ENCODE results near the gene NGLY1. TPM values are rescaled to one million over a fixed set of nuclear protein-coding genes. Genes with fewer than 3 reads are reported as not detected.

NGLY1 gene
- total RNA-seq, 6 donors from 2014 or later = 17.8 to 58.1 (median 32.5) TPM

DNA sequence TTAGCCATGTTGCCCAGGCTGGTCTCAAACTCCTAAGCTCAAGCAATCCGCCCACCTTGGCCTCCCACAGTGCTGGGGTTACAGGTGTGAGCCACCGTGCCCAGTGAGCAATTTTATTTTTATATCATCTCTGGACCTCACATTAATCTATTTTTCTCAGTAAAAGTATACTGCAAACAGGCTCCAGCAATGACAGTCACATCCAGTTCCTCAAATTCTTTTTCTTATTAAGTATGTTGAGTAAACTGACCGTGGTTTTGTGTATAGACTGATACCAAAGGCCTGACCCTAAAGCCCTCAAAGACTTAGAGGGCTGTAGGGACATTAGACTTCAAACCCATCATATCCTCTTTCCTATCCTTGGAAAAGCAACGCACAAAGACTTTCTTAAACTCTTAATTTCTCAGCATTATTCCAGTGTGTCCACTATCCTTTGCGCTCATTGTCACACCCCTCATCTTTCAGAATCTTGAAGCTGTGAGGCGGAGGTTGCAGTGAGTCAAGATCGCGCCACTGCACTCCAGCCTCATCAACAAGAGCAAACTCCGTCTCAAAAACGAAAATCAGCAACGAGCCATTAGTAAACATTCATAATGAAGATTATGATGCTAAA is 2.0 kb downstream of the NGLY1 start:
- no peak overlapping the region for H3K4me3 ChIP-seq
- DNase-seq (no peak), ATAC-seq (ENCODE audit: low FRiP score in 2 of 2) (no peak)
- H3K27ac ChIP-seq = no peak overlapping the region
- peaks cover 9 to 16% (median 13%) of the 10 kb centered on the region in 4 donors for H3K4me1 ChIP-seq
- H3K36me3 ChIP-seq = peaks cover 0 to 21% (median 10%) of the 10 kb centered on the region in 4 donors
- no peaks in the 10 kb centered on the region for H3K27me3 ChIP-seq
- H3K9me3 ChIP-seq = peaks cover 0 to 5% (median 0%) of the 10 kb centered on the region in 4 donors
- WGBS, 2 donors = 77 to 82% methylated on average over 11 of the region's 11 CpGs
- TF ChIP-seq, protein P1, sequence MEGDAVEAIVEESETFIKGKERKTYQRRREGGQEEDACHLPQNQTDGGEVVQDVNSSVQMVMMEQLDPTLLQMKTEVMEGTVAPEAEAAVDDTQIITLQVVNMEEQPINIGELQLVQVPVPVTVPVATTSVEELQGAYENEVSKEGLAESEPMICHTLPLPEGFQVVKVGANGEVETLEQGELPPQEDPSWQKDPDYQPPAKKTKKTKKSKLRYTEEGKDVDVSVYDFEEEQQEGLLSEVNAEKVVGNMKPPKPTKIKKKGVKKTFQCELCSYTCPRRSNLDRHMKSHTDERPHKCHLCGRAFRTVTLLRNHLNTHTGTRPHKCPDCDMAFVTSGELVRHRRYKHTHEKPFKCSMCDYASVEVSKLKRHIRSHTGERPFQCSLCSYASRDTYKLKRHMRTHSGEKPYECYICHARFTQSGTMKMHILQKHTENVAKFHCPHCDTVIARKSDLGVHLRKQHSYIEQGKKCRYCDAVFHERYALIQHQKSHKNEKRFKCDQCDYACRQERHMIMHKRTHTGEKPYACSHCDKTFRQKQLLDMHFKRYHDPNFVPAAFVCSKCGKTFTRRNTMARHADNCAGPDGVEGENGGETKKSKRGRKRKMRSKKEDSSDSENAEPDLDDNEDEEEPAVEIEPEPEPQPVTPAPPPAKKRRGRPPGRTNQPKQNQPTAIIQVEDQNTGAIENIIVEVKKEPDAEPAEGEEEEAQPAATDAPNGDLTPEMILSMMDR (IDR thresholded peaks at IDR 0.05) = no peak
- TF ChIP-seq POLR2A (IDR thresholded peaks at IDR 0.05) = no peak
- TF ChIP-seq EP300 (IDR thresholded peaks at IDR 0.05) = no peak
- TF ChIP-seq POLR2AphosphoS5 (IDR thresholded peaks at IDR 0.05) = no peak

DNA sequence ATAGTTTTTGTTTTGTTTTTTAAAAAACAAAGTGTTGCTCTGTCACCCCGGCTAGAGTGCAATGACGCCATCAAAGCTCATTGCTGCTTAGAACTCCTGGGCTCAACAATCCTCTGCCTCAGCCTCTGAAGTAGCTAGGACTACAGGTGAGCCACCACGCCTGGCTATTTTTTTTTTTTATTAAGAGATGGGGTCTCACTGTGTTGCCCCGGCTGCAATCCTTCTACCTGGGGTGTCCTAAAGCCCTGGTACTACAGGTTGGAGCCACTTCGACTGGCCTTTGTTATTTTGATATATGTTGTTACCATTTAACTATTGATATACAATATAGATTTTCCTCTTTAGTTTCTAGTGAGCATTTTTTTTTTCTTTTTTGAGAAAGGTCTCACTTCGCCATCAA is 2.6 kb downstream of the NGLY1 start:
- Histone ChIP-seq H3K27ac (no peak overlapping the region), H3K9me3 (peaks cover 0 to 5% (median 0%) of the 10 kb centered on the region in 4 donors), H3K27me3 (no peaks in the 10 kb centered on the region), H3K4me1 (peaks cover 9 to 16% (median 13%) of the 10 kb centered on the region in 4 donors), H3K36me3 (peaks cover 0 to 27% (median 15%) of the 10 kb centered on the region in 4 donors), H3K4me3 (no peak overlapping the region)
- DNase-seq (no peak), ATAC-seq (ENCODE audit: low FRiP score in 2 of 2) (no peak)
- TF ChIP-seq POLR2A (IDR thresholded peaks at IDR 0.05) = no peak
- no peak for TF ChIP-seq POLR2AphosphoS5 (IDR thresholded peaks at IDR 0.05)
- no peak for TF ChIP-seq EP300 (IDR thresholded peaks at IDR 0.05)
- TF ChIP-seq, protein P1 (IDR thresholded peaks at IDR 0.05) = no peak
- WGBS, 2 donors = 96 to 97% methylated on average over 6 of the region's 6 CpGs

DNA sequence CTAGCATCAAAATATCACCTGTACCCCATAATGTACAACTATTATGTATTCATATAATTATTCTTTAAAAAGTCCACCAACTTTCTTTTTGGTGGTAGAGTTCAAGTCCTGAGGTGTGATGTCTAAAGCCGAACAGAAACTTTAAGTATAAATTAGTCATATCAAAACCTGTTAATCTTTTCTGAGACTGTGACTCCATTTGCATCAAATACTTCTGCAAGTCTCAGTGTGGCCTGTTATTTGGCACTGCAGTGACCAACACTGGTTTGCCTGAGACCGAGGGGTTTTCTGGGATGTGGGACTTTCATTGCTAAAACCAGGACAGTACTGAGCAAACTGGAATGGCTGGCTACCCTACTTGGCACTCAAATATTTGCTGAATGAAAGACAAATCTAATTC is 7.3 kb downstream of the NGLY1 start:
- H3K27ac ChIP-seq = no peak overlapping the region
- 95 to 99% methylated on average over 2 of the region's 2 CpGs for WGBS, 2 donors
- H3K36me3 ChIP-seq = peaks cover 6 to 46% (median 28%) of the 10 kb centered on the region in 4 donors
- H3K4me3 ChIP-seq = no peak overlapping the region
- DNase-seq (no peak), ATAC-seq (ENCODE audit: low FRiP score in 2 of 2) (no peak)
- no peaks in the 10 kb centered on the region for H3K27me3 ChIP-seq
- H3K9me3 ChIP-seq = no peaks in the 10 kb centered on the region
- no peaks in the 10 kb centered on the region for H3K4me1 ChIP-seq
- TF ChIP-seq EP300 (IDR thresholded peaks at IDR 0.05) (no peak), POLR2A (IDR thresholded peaks at IDR 0.05) (no peak), POLR2AphosphoS5 (IDR thresholded peaks at IDR 0.05) (no peak)
- TF ChIP-seq, protein P1 (IDR thresholded peaks at IDR 0.05) = no peak

DNA sequence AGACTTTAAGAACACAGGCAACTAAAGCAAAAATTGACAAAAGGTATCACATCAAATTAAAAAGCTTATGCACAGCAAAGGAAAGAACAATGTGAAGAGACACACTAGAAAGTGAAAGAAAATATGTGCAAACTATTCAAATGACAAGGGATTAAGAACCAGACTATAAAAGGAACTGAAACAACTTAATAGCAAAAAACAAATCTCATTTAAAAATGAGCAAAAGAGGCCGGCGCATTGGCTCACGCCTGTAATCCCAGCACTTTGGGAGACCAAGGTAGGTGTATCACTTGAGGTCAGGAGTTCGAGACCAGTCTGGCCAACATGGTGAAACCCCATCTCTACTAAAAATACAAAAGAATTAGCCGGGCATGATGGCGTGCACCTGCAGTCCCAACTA is 14.4 kb downstream of the NGLY1 start:
- Histone ChIP-seq H3K4me1 (no peaks in the 10 kb centered on the region), H3K27me3 (no peaks in the 10 kb centered on the region), H3K4me3 (no peak overlapping the region), H3K9me3 (no peaks in the 10 kb centered on the region), H3K36me3 (peaks cover 0 to 10% (median 3%) of the 10 kb centered on the region in 4 donors), H3K27ac (no peak overlapping the region)
- DNase-seq (no peak), ATAC-seq (ENCODE audit: low FRiP score in 2 of 2) (no peak)
- TF ChIP-seq POLR2A (IDR thresholded peaks at IDR 0.05) (no peak), EP300 (IDR thresholded peaks at IDR 0.05) (no peak), POLR2AphosphoS5 (IDR thresholded peaks at IDR 0.05) (no peak)
- TF ChIP-seq, protein P1 (IDR thresholded peaks at IDR 0.05) = no peak
- 95 to 96% methylated on average over 6 of the region's 6 CpGs for WGBS, 2 donors

DNA sequence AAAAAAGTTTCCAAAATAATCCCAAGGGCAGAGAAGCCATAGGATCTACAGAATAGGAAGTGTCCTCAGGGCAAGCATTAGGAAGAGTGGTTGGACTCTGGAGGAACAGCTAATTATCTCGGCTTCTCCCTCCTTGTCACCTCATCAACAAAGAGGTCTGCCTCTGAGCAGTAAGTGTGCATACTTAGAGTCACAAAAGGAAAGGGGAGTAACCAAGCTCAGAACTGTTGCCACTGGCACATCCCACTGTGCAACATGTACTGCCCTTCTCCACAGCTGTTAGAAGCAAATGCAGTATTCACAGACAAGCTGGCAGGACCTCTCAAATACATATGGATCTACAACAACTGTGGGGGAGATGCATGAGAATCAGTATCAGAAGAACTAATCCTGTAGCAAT is 31.5 kb downstream of the NGLY1 start:
- Histone ChIP-seq H3K27me3 (no peaks in the 10 kb centered on the region), H3K27ac (no peak overlapping the region), H3K36me3 (peaks cover 5 to 39% (median 16%) of the 10 kb centered on the region in 4 donors), H3K9me3 (no peaks in the 10 kb centered on the region), H3K4me1 (no peaks in the 10 kb centered on the region), H3K4me3 (no peak overlapping the region)
- no peak for DNase-seq
- no peak for ATAC-seq (ENCODE audit: low FRiP score in 2 of 2)
- WGBS, 2 donors = 71 to 72% methylated on average over 1 of the region's 1 CpG
- no peak for TF ChIP-seq POLR2AphosphoS5 (IDR thresholded peaks at IDR 0.05)
- no peak for TF ChIP-seq POLR2A (IDR thresholded peaks at IDR 0.05)
- TF ChIP-seq, protein P1 (IDR thresholded peaks at IDR 0.05) = no peak
- TF ChIP-seq EP300 (IDR thresholded peaks at IDR 0.05) = no peak

Measured in upper lobe of left lung (tissue), 6 donors.